Left colon (tissue), 2 donors: Measurements from ENCODE around the gene TREM1. TPM values are rescaled to one million over a fixed set of nuclear protein-coding genes. Genes with fewer than 3 reads are reported as not detected.

ENCODE experiments used
- ATAC-seq: fragments of 200-7000 bp; cut with Tn5 transposase; one replicate; pipeline ENCODE4 v1.9.1; 2020; ENCODE audit warnings: mild to moderate bottlenecking, moderate library complexity
- DNase-seq, 2 donors: peaks; one replicate each; pipeline ENCODE4 v3.0.0-alpha.2; 2020
- intact Hi-C, 2 donors: fragments of 100-400 bp; cut with DNase I in 1 of 2; cut with micrococcal nuclease in 1 of 2; formaldehyde crosslinking; loops; one replicate each; pipeline versions ENCODE4 v1.11.2 to v1.14.0; 2022; cut with DNase I, micrococcal nuclease
- long read RNA-seq: library from polyadenylated mRNA; unstranded; transcript quantifications from one replicate; pipeline ENCODE4 v2.0.0, GENCODE V29; 2021
- total RNA-seq, 2 donors: library from RNA; stranded (reverse); fragmentation: NEBNext Ultra II Directional; extraction: Animal tissue kit (Norgen Biotek cat#: 25700); gene quantifications; one replicate each; pipeline ENCODE4 v1.2.1, GENCODE V29; 2021
- donor health status: DM: no; HTN: no; CAD: no.
- donor health status: DM: yes; HTN: yes; CAD: no.

The TREM1 gene
- under 1 TPM in 1 of 2 donors, not detected in 1; 0.24 TPM for total RNA-seq
- long read RNA-seq: 0 reads

DNA sequence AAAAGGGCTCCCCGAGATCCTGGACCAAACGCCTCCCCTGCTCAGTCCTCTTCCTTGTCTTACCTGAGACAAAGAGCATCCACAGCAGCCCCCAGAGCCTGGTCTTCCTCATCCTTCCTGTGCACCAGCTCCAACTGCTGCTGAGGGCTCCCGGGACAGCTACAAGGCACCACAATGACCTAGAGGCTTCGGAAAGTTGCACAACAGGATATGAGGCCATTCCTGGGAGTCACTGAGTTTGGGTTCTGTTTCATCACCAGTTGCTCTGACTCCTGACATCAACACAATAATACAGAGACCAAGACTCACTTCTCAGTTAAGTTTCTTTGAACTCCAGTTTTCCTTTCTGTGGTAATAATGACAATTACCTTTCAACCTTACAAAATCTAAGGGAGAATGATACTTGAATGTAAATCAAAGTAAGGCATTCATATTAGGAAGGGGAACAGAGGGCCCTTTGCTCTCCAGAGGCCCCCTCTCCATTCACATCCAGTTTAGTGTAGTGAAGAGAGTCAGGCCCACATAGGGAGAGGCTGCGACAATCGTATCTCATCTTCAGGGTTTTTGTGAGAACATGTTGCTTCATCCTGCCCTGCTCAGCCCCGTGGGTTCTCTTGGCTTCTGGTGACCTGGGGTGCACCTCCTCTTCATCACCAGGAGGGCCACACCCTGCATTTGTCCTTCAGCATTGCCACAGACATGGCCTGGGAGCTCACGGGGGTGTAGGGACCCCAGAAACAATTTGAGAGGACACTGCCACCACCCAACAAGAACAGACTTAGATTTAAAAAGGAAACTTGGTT is at the start of gene TREM1:
Gene TREM1 (minus strand): TSS at position 139 of the 803 bp plus-strand sequence. CDS start 27 bp downstream, at position 112.
- peak in 1 of 2 donors; percentile 42 for DNase-seq
- ATAC-seq: no peak
- intact Hi-C loops: no loop called here

DNA sequence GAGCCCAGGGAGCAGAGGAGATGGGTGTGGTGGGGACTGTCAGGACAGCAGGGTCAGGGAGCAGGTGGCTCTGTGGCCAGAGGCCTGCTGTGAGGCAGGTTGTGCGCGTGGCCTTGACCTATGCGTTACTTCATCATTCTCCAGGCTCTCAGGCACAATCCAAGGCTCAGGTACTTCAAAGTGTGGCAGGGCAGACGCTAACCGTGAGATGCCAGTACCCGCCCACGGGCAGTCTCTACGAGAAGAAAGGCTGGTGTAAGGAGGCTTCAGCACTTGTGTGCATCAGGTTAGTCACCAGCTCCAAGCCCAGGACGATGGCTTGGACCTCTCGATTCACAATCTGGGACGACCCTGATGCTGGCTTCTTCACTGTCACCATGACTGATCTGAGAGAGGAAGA is 49.5 kb upstream of the TREM1 start:
- DNase-seq (no peak), ATAC-seq (no peak)
- intact Hi-C loops: no loop called here

- intact Hi-C loops: no loop called here
- no peak for DNase-seq
- ATAC-seq: no peak
These were observed 48.8 kb upstream of the TREM1 start, which contains the start of gene NCR2 for GRCh38 chr6:41335296-41335695. NCR2 (plus strand) TSS chr6:41335608; CDS start chr6:41335877, 269 bp downstream.

GRCh38 chr6:41334482-41335040 is 48.1 kb upstream of the TREM1 start:
- intact Hi-C loops: no loop called here
- no peak for DNase-seq
- no peak for ATAC-seq

DNA sequence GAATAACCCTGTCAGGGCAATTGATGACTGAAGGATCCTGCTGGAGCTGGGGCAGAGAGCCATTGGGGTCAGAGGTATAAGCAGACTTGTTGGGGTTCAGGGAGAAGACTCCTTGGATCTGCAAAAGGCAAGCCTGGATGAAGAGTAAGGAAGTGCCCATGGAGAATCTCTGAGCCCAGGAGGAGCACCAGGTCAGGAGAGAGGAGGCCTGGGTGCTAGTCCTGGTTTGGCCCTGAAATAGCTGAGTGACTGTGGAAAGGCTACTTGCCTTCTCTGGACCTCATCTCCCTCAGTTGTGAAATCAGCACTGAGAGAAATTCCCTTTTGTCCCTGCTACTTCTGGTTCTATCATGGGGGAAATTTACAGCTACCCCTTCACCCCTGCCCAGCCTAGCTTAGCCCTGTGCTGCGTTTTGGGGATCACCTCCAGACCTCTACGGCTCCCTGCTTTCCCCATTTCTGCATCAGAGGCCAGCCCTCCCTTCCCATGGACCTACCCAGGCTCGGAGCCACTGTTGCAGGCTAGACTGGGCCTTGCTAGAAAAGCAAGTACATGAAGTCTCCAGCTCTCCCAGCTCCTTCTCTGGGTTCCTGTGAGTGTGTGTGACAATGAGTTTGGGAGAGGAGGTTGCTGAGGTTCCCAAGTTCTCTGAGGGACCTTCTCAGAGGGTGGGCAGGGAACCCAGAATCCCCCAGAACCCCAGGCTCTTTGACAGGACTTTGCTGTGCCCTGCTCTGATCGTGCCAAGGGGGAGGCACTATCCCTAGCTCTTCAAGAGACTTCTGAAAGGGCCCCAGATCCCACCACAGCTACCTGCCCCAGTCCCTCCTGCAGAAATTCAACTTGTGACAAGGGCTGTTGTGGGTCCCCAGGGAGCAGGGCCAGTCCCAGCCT is 46.6 kb upstream of the TREM1 start:
- intact Hi-C loops: no loop called here
- DNase-seq (no peak), ATAC-seq (no peak)

GRCh38 chr6:41332241-41332640 is 45.8 kb upstream of the TREM1 start:
- ATAC-seq (no peak), DNase-seq (no peak)
- intact Hi-C loops: no loop called here

DNA sequence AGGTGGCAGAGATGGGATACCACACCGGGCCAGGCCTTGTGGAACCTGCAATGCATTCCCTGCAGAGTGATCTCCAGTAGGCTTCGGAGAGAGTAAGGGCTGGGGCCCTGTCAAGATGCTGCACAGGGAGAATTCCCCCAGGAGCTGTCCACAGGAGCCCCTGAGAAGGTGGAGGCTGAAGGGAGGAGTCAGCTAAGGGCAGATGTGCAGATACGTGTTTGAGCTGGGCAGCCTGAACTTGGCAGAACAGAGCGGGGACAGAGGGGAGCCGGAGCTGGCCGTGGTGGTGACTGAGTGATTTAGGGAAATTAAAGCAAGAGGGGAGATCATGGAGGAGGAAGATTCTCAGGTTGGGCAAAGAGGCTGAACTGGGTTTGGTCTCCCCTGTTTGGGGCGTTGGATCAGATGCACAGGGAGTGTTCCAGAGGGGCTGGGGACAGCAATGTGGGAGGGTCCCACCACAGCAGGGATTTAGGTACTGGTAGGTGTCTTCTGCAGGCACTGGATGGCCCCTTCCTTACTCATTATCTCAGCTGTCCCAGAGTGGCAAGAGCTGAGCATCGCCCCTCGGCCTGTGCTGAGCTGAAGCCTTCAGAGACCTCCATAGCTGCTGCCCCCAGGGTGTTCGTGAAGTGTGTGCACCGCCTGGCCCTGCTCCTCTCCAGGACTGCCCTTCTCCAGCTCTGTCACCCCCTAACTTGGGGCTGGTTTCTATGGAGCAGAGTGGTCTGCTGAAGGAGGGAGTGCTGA is 45.1 kb upstream of the TREM1 start:
- DNase-seq: no peak
- no peak for ATAC-seq
- intact Hi-C loops: no loop called here

- no peak for DNase-seq
- intact Hi-C loops: no loop called here
- ATAC-seq: no peak
These were observed 40.7 kb upstream of the TREM1 start for GRCh38 chr6:41327177-41327576.

DNA sequence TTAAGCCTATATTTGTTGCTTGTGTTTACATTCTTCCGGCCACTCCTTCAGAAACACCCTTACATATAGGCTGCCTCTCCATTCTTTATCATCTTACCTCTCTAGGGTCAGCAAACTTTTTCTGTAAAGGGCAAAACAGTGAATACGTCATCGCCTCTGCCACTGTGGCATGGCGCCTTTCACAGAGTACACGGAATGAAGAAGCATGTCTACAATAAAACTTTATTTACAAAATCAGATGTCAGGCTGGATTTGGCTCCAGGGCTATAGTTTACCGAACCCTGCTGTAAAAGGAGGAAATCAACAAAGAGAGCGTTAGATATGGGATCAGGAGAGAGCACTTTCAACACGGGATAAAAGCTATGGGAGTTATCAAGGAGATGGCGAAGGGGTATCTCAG is 39.6 kb upstream of the TREM1 start:
- DNase-seq (no peak), ATAC-seq (no peak)
- intact Hi-C loops: no loop called here

- intact Hi-C loops: no loop called here
- DNase-seq: no peak
- no peak for ATAC-seq
These were observed 39.1 kb upstream of the TREM1 start for GRCh38 chr6:41325446-41326066.

- intact Hi-C loops: no loop called here
- no peak for DNase-seq
- no peak for ATAC-seq
These were observed 34.7 kb upstream of the TREM1 start for GRCh38 chr6:41321183-41321582.

DNA sequence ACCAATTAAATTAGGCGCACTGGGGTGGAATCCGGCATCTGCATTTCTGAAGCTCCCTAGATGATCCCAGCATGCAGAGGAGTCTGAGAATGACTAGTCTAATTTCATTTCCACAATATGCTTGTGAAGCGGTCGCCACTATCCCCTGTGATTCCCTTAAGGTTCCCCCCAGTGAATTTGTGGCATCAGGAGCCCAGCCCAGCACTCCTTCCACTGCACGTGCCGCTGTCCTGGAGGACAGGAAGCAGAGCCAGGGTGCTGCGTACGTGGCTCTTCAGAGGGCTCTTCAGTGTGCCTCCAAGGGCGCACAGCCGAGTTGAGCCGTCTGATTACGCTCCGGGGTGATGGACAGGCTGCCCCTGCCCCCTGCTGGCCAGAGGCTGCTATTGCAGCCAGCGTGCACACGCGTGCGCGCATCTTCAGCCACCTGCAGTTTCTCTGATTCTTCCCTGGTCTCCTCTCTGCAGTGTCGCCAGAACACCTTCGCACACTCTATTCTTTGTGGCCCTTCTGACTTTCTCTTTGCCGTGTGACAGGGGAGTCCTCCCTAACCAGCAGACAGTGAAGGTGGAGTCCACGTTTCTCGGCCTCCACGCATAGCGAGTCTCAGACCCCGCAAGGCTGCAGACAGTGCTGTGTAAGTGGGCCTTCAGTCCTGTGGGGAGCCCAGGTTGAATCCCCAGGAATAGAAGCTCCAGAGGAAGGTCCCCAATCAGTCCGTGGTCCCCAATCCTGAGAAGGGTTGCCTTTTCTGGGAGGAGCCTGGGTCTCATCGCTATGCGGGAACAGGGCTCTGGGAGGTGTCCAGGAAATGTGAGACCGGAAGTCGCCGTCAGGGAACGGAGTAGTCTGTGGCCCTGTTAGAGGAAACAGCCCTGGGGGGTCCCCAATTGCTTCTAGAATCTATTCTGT is 32.4 kb upstream of the TREM1 start:
- ATAC-seq: peak; percentile 82
- intact Hi-C loops: loop anchor here in 1 of 2 donors (10.0 kb wide), 1 partner anchor 224 kb away; no protein-coding TSS in a partner anchor

DNA sequence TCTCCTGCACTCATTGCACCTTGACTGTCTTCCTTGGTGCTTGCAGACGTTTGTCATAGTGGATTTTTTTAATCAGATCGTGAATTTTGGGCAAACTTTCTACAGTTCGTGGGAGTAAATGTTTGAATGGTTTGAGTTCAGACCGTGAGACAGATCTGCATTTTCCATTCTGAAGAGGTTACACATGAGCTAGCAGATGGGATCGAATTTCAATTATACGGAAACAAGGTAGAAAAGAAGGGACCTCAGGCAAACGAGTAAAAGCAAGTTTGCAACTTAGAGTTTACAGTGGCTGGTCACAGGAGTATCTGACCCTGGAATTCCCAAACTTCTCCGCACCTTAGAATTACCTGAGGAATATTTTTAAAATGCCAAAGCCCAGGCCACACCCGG is 31.8 kb upstream of the TREM1 start:
- ATAC-seq: no peak
- intact Hi-C loops: loop anchor here in 1 of 2 donors (10.0 kb wide), 1 partner anchor 223 kb away; no protein-coding TSS in a partner anchor
- DNase-seq: no peak

More for the DNA sequence above, 32.4 kb upstream of the TREM1 start:
- DNase-seq: peak; percentile 75 to 82

- intact Hi-C loops: loop anchor here in 1 of 2 donors (10.0 kb wide), 1 partner anchor 221 kb away; no protein-coding TSS in a partner anchor
- DNase-seq (no peak), ATAC-seq (no peak)
These were observed 29.6 kb upstream of the TREM1 start for GRCh38 chr6:41315943-41316620.

DNA sequence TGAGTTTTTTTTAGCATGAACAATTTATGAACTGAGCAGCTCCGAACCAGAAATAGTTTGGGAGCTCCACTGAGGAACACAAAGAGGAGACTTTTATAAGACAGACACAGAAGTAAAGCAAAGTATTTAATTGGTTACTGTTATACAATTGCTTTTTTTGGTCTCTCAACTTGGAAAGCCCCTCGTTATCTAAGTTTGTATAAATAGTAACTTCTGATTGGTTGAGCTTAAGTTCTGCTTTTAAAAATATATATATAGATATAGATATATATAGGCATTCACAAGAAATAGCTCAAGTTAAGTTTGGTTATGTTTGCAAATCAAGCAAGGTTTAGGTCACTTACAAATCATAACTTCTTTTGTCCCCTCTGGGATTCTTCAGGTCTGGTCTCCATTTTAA is 28.7 kb upstream of the TREM1 start:
- intact Hi-C loops: loop anchor here in 1 of 2 donors (10.0 kb wide), 1 partner anchor 220 kb away; no protein-coding TSS in a partner anchor
- ATAC-seq (no peak), DNase-seq (no peak)

DNA sequence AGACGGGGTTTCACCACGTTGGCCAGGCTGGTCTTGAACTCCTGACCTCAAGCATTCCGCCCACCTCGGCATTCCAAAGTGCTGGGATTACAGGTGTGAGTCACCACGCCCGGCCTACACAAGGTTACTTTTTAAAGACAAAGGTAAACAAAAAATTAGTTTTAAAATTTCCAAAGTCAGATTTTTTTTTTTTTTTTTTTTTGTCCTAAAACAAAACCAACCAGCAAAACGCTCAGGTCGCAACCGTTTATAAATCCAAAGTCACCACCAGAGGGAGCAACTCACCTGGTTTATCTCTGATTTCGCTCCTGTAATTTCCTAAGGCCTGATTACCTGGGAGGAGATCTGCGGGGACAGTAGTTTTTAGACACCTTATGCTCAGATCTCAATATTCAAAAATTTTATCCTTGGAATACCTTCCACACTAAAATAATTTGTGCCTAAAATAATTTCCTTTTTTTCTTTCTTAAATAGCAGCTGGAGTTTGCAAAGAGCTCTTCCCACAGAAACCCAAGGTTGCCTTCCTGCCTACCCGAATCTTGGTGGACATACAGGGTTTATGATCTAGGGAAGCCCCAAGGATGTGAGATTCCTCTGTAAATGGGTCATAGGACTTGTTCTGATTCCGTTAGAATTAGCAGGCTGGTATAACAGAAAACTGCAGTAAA is 19.8 kb upstream of the TREM1 start:
- ATAC-seq (peak; percentile 68), DNase-seq (peak in 1 of 2 donors; percentile 42)
- intact Hi-C loops: no loop called here
